T-helper 17 cell (primary cell): ENCODE data around the gene OTULINL. TPM values are rescaled to one million over a fixed set of nuclear protein-coding genes. Genes with fewer than 3 reads are reported as not detected.

Experiments used
- ATAC-seq: fragments of 150-1000 bp; cut with Tn5 transposase; 2 replicates; pipeline ENCODE4 v1.10.0; 2021; ENCODE audit warnings: mild to moderate bottlenecking, moderate library complexity
- DNase-seq, 3 donors: peaks; one replicate each; pipeline versions ENCODE4 v3.0.0 to v3.0.0-alpha.2; 2020 to 2021
- H3K9me3 ChIP-seq: one replicate; pipeline ENCODE4 v1.7.0; 2013; ENCODE audit warnings: low read length, mild to moderate bottlenecking; ENCODE audit not compliant: control insufficient read depth, poor library complexity, severe bottlenecking
- H3K27ac Mint-ChIP-seq: one replicate; pipeline ENCODE4 v1.8.0; 2022; ENCODE audit warnings: mild to moderate bottlenecking, moderate library complexity, mixed read lengths
- H3K27me3 Mint-ChIP-seq: one replicate; pipeline ENCODE4 v1.8.0; 2022; ENCODE audit warnings: mixed read lengths
- H3K36me3 Mint-ChIP-seq: one replicate; pipeline ENCODE4 v1.8.0; 2022; ENCODE audit warnings: low read depth, mixed read lengths
- H3K4me1 Mint-ChIP-seq: one replicate; pipeline ENCODE4 v1.8.0; 2022; ENCODE audit warnings: mild to moderate bottlenecking, mixed read lengths
- H3K4me3 Mint-ChIP-seq: one replicate; pipeline ENCODE4 v1.8.0; 2022; ENCODE audit warnings: mild to moderate bottlenecking, moderate library complexity, mixed read lengths
- total RNA-seq, 4 donors: library from RNA in 2 of 4; stranded (reverse) in 2 of 4; gene quantifications; one replicate each; pipeline ENCODE4 v1.2.3 and lab custom pipeline; 2022 to 2026

Gene OTULINL
- total RNA-seq, 2 donors from 2014 or later: 31.4 to 42.8 TPM

- peak overlapping the region; percentile 90 for H3K4me3 Mint-ChIP-seq
- H3K27me3 Mint-ChIP-seq: no peaks in the 10 kb centered on the region
- H3K27ac Mint-ChIP-seq: no peak overlapping the region
- H3K36me3 Mint-ChIP-seq: no peaks in the 10 kb centered on the region
- no peaks in the 10 kb centered on the region for H3K9me3 ChIP-seq
- no peak for ATAC-seq
- peaks cover 18% of the 10 kb centered on the region for H3K4me1 Mint-ChIP-seq
- no peak for DNase-seq
These were observed 1.1 kb upstream of the OTULINL start for GRCh38 chr5:14580398-14581034.

DNA sequence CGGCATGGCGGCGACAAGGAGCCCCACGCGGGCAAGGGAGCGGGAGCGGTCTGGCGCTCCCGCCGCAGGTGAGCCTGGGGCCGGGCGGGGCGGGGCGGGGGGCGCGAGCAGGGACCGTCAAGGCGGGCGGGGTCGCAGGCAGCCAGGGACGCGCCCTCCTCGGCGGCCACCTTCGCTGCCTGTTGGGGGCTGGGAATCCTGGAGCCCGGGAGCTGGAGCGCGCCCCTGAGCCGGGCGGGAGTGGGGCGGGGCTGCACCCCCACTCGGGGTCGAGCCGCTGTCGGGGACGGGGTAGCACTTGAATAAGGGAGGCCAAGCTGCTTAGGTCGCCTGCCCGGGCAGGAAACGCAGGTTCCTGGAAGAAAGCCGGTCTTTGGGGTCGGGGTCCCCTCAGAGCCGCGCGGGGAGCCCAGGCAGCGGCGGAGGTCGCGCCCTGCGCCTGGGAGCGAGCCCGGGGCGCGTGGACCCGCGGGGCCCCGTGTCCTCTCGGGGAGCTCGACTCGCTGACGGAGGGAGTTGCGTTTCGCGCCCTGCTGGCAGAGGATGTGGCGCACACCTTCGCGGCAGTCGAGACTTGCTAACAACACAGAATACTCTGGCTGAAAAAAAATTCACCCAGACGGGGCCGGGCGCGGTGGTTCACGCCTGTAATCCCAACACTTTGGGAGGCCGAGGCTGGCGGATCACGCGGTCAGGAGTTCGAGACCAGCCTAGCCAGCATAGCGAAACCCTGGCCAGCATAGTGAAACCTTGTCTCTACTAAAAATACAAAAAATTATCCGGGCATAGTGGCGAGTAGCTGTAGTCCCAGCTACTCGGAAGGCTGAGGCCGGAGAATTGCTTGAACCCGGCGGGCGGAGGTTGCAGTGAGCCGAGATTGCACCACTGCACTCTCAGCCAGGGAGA is 552 bp downstream of the OTULINL start:
- Mint-ChIP-seq H3K27me3 (no peaks in the 10 kb centered on the region), H3K4me3 (peak overlapping the region; percentile 90), H3K4me1 (peaks cover 26% of the 10 kb centered on the region), H3K36me3 (no peaks in the 10 kb centered on the region), H3K27ac (peak overlapping the region; percentile 86)
- ATAC-seq: peak; percentile 89
- H3K9me3 ChIP-seq: no peaks in the 10 kb centered on the region
- peak; percentile 64 to 75 (median 64) for DNase-seq

DNA sequence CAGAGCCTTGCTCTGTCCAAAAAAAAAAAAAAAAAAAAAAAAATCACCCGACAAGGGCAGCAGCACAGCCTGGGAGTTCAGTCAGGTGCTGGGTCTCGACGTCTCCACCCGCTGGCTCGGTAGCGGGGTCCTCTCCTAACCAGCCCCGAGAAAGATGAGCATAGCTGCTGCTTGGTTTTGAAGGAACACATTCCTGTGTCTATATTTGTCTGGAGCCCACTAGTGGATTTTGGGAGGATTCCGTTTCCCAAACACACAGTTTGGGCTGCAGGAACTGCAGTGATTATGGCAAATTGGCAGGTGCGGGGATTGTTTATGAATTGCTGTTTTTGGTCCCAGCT is 1.2 kb downstream of the OTULINL start:
- peak overlapping the region; percentile 86 for H3K27ac Mint-ChIP-seq
- DNase-seq: no peak
- H3K27me3 Mint-ChIP-seq: no peaks in the 10 kb centered on the region
- H3K9me3 ChIP-seq: no peaks in the 10 kb centered on the region
- no peak for ATAC-seq
- peaks cover 28% of the 10 kb centered on the region for H3K4me1 Mint-ChIP-seq
- H3K4me3 Mint-ChIP-seq: peak overlapping the region; percentile 90
- H3K36me3 Mint-ChIP-seq: no peaks in the 10 kb centered on the region

DNA sequence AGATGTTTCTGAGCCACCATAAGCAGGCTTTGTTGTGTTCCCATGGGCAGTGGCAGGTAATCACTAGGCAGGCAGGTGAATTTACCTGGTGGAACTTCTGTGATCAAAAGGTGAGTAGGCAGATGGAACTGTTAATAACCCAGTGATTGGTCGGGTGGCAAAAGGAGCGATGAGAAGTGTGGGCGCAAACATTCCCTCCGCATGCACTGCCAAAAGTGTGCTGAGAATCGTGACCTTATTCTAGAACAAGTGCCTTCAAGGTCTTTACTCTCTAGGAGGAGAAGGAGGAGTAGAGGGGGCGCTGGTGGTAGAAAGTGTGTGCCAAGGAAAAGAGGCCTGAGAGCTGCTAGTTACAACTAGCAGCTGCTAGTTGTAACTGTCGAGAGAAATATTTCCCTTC is 3.3 kb downstream of the OTULINL start:
- no peak for ATAC-seq
- Mint-ChIP-seq H3K27me3 (no peaks in the 10 kb centered on the region), H3K27ac (no peak overlapping the region), H3K36me3 (no peaks in the 10 kb centered on the region), H3K4me1 (peaks cover 32% of the 10 kb centered on the region), H3K4me3 (no peak overlapping the region)
- no peaks in the 10 kb centered on the region for H3K9me3 ChIP-seq
- no peak for DNase-seq

- no peak for ATAC-seq
- Mint-ChIP-seq H3K4me3 (no peak overlapping the region), H3K27me3 (no peaks in the 10 kb centered on the region), H3K4me1 (peaks cover 40% of the 10 kb centered on the region), H3K36me3 (no peaks in the 10 kb centered on the region), H3K27ac (peak overlapping the region; percentile 29)
- DNase-seq: no peak
- H3K9me3 ChIP-seq: no peaks in the 10 kb centered on the region
These were observed 5.6 kb downstream of the OTULINL start for GRCh38 chr5:14587150-14587549.

DNA sequence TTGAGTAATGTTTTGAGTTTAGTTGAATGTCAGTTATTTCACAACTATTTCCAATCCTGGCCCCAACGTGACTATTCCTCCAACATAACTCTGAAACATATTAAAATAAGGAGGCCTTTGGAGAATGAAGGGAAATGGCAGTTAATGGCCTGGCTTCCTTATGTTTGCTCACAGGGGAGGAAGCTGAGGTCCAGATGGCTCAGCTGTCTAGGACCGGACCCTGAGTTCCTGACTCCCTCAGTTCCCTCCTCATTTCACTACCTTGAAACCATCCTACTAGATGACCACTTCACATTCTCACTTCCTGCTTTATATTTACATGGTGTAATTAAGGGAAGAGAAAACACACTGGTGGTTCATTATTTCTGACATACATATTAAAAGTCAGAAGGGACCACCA is 6.6 kb downstream of the OTULINL start:
- DNase-seq: no peak
- Mint-ChIP-seq H3K4me1 (peaks cover 45% of the 10 kb centered on the region), H3K36me3 (no peaks in the 10 kb centered on the region), H3K4me3 (no peak overlapping the region), H3K27ac (no peak overlapping the region), H3K27me3 (no peaks in the 10 kb centered on the region)
- ATAC-seq: no peak
- no peaks in the 10 kb centered on the region for H3K9me3 ChIP-seq

DNA sequence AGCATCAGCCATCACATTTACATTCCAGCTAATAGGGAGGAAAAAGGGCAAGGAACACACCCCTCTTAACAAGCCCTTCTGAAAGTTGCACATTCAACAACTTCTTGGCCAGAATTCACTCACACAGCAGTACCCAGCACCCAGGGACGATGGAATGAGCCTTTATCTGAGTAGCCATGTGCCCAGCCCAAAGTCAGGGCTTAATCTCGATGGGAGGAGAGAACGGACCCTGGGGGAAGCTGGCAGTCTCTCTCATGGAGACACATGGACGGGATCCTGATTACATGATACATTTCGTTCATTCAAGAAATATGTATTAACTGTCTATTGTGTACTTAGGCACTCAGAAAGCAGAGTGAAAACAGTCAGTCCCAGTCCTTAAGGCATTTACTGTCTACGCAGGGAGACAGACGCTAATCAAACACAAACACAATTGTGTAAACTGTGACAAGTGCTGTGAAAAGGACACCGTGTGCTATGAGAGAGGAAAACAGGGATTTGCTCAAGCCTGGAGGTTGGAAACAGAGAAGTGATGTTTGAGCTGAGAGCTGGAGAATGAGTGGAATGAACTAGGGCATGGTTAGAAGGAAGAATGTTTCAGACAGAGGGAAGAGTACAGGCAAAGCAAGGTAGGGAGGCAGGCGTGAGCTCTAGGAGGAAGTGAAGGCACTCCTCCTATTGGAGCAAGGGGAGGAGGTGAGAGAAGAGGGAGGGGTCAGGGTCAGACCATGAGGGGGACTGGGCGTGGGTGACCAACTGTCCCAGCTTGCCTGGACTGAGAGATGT is 7.4 kb downstream of the OTULINL start:
- Mint-ChIP-seq H3K4me3 (no peak overlapping the region), H3K27me3 (no peaks in the 10 kb centered on the region), H3K27ac (no peak overlapping the region), H3K4me1 (peaks cover 53% of the 10 kb centered on the region), H3K36me3 (no peaks in the 10 kb centered on the region)
- no peak for ATAC-seq
- DNase-seq: no peak
- no peaks in the 10 kb centered on the region for H3K9me3 ChIP-seq

- no peaks in the 10 kb centered on the region for H3K27me3 Mint-ChIP-seq
- DNase-seq (no peak), ATAC-seq (no peak)
- peaks cover 60% of the 10 kb centered on the region for H3K4me1 Mint-ChIP-seq
- H3K27ac Mint-ChIP-seq: peak overlapping the region; percentile 83
- no peak overlapping the region for H3K4me3 Mint-ChIP-seq
- H3K9me3 ChIP-seq: no peaks in the 10 kb centered on the region
- no peaks in the 10 kb centered on the region for H3K36me3 Mint-ChIP-seq
These were observed 9.4 kb downstream of the OTULINL start for GRCh38 chr5:14590949-14591348.

DNA sequence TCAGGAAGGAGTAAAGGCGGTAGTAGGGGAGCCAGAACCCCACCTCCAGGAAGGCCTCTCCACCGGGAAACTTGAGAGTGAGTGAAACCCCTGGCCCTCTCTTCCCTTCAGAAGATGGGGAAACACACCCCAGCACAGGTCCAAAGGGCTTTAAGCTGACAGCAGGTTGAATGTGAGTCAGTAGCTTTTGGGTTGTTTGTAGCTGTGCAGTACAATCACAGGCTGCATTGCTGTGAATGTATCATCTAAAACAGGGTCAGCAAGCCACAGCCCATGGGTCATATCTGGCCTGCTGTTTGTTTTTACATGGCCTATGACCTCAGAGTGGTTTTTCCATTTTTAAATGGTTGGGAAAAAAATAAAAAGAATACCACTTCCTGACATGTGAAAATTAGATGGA is 10.0 kb downstream of the OTULINL start:
- ATAC-seq (no peak), DNase-seq (no peak)
- H3K27me3 Mint-ChIP-seq: no peaks in the 10 kb centered on the region
- no peak overlapping the region for H3K4me3 Mint-ChIP-seq
- H3K4me1 Mint-ChIP-seq: peaks cover 63% of the 10 kb centered on the region
- no peaks in the 10 kb centered on the region for H3K36me3 Mint-ChIP-seq
- H3K9me3 ChIP-seq: no peaks in the 10 kb centered on the region
- peak overlapping the region; percentile 99 for H3K27ac Mint-ChIP-seq

DNA sequence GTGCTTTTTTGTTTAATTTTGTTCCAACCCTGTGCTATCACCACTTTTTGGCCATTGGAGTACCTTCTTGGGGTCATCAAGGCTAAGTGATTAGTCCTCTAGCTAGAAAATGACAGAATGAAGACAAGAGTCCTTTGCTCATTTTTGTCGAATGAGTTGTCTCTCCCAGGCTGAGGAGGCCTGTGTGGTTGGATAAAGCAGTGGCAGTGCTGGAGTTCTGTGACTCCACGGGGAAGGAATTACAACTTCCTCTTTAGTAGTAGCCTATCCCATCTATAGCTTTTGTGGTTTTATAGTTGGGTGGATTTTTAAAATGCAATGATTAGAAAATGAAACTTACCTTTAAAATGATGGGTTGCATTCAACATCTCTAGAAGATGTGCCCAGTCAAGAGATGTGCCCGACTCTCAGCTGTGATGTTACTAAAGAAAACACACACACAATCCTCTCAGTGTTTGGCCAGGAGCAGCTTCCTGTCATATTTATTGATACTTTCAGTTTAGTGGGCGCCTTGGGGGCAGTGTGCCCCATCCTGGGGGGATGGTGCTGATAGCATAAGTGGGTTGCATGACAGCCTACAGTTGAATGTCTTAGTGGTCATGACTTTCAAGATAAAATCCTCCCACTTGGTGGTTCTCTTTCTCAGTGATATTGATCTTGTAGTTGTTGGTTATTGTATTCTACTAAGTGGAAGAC is 11.9 kb downstream of the OTULINL start:
- peaks cover 65% of the 10 kb centered on the region for H3K4me1 Mint-ChIP-seq
- peak overlapping the region; percentile 99 for H3K27ac Mint-ChIP-seq
- no peaks in the 10 kb centered on the region for H3K9me3 ChIP-seq
- H3K27me3 Mint-ChIP-seq: no peaks in the 10 kb centered on the region
- DNase-seq (no peak), ATAC-seq (peak; percentile 23)
- H3K36me3 Mint-ChIP-seq: no peaks in the 10 kb centered on the region
- peak overlapping the region; percentile 93 for H3K4me3 Mint-ChIP-seq

DNA sequence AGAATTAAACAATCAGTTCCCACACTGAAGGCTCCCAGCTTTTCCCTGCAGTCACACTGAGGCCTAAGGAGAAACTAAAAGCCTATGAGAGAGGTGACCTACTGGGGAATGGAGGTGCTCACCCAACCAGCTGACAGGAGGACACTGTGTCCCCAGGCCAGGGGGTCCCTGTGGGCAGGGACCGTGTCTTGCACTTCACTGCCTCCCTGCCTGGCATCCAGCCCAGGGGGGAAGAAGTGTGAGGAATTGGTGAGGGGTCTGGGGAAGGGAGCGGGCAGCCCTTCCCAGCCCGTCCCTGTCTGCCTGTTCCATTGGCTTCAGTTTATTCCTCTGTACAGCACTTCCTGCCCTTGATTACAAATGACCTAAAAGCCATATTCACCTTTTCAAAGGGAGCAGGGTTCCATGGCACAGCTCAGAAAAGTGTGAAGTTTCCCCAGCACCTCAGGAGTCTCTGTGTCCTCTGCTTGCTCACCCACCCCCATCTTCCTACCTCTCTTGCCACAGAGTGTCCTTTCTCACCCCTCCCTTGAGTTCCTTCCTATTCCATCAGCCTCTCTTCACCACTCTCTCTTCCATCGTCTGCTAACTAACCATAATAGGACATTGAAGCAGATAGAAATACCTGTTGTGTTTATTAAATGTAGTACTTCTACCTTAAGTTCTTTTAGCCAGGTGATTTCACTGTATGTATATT is 12.9 kb downstream of the OTULINL start:
- H3K27ac Mint-ChIP-seq: peak overlapping the region; percentile 99
- peak; percentile 17 for ATAC-seq

DNA sequence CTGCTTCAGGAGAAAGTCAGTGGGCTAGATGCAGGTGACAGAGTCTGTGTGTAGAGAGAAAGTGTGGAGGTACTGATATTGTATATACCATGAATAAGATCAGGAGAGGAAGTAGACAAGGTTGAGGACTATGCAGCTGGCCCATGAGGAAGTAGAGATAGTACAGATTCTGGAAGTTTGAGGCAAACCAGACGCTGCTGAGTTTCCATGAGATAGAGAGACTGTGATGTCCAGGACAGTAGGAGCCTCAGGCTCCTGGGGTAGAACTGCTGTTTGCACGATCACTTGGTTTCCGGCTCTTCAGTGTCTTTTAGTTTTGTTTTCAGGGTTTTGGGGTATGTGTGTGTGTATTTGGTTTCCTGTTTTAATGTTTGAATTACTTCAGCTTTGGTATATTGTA is 13.6 kb downstream of the OTULINL start:
- DNase-seq (no peak), ATAC-seq (peak; percentile 76)
- H3K9me3 ChIP-seq: no peaks in the 10 kb centered on the region
- H3K36me3 Mint-ChIP-seq: no peaks in the 10 kb centered on the region
- H3K27me3 Mint-ChIP-seq: no peaks in the 10 kb centered on the region
- peak overlapping the region; percentile 93 for H3K4me3 Mint-ChIP-seq
- peaks cover 69% of the 10 kb centered on the region for H3K4me1 Mint-ChIP-seq
- H3K27ac Mint-ChIP-seq: peak overlapping the region; percentile 99

More for the DNA sequence above, 12.9 kb downstream of the OTULINL start:
- no peak for DNase-seq
- Mint-ChIP-seq H3K27me3 (no peaks in the 10 kb centered on the region), H3K4me3 (peak overlapping the region; percentile 93), H3K36me3 (no peaks in the 10 kb centered on the region), H3K4me1 (peaks cover 65% of the 10 kb centered on the region)
- no peaks in the 10 kb centered on the region for H3K9me3 ChIP-seq
